IPS-15b (cell line): ENCODE measurements around the gene ZC3H18.

ENCODE experiments used
- H3K27me3 ChIP-seq: one replicate; pipeline ENCODE4 v1.6.1; 2013; ENCODE audit warnings: low read length; ENCODE audit not compliant: control insufficient read depth, insufficient read depth
- H3K36me3 ChIP-seq: one replicate; pipeline ENCODE4 v1.6.1; 2013; ENCODE audit warnings: low read length; ENCODE audit not compliant: control insufficient read depth, insufficient read depth
- H3K4me1 ChIP-seq: one replicate; pipeline ENCODE4 v1.6.1; 2013; ENCODE audit warnings: mild to moderate bottlenecking, low read length; ENCODE audit not compliant: control insufficient read depth, insufficient read depth
- H3K4me3 ChIP-seq: one replicate; pipeline ENCODE4 v1.5.1; 2013; ENCODE audit warnings: low read depth, low read length
- H3K9ac ChIP-seq: one replicate; pipeline ENCODE4 v1.6.1; 2013; ENCODE audit warnings: low read depth, mild to moderate bottlenecking, low read length
- H3K9me3 ChIP-seq: one replicate; pipeline ENCODE4 v1.6.1; 2013; ENCODE audit warnings: mild to moderate bottlenecking, low read length; ENCODE audit not compliant: control insufficient read depth, insufficient read depth

Gene ZC3H18

GRCh38 chr16:88643644-88643932, 73.4 kb downstream of the ZC3H18 start:
- H3K36me3 ChIP-seq: peaks cover 11% of the 10 kb centered on the region

GRCh38 chr16:88645455-88645854, 75.3 kb downstream of the ZC3H18 start:
- H3K9ac ChIP-seq: no peak overlapping the region
- H3K4me1 ChIP-seq: no peaks in the 10 kb centered on the region
- H3K9me3 ChIP-seq: no peaks in the 10 kb centered on the region
- H3K4me3 ChIP-seq: no peak overlapping the region
- H3K36me3 ChIP-seq: peaks cover 11% of the 10 kb centered on the region
- no peaks in the 10 kb centered on the region for H3K27me3 ChIP-seq

More at GRCh38 chr16:88643644-88643932, 73.4 kb downstream of the ZC3H18 start:
- H3K27me3 ChIP-seq: no peaks in the 10 kb centered on the region
- no peak overlapping the region for H3K4me3 ChIP-seq
- peaks cover 2% of the 10 kb centered on the region for H3K4me1 ChIP-seq
- no peaks in the 10 kb centered on the region for H3K9me3 ChIP-seq
- H3K9ac ChIP-seq: no peak overlapping the region

GRCh38 chr16:88645941-88646340, 75.7 kb downstream of the ZC3H18 start:
- Histone ChIP-seq H3K9me3 (no peaks in the 10 kb centered on the region), H3K36me3 (peaks cover 11% of the 10 kb centered on the region), H3K27me3 (no peaks in the 10 kb centered on the region), H3K9ac (no peak overlapping the region), H3K4me1 (no peaks in the 10 kb centered on the region), H3K4me3 (no peak overlapping the region)

- peaks cover 4% of the 10 kb centered on the region for H3K4me1 ChIP-seq
- H3K4me3 ChIP-seq: no peak overlapping the region
- no peaks in the 10 kb centered on the region for H3K9me3 ChIP-seq
- H3K36me3 ChIP-seq: peaks cover 11% of the 10 kb centered on the region
- no peak overlapping the region for H3K9ac ChIP-seq
- H3K27me3 ChIP-seq: no peaks in the 10 kb centered on the region
These were observed 76.3 kb downstream of the ZC3H18 start for GRCh38 chr16:88646345-88647034.

DNA sequence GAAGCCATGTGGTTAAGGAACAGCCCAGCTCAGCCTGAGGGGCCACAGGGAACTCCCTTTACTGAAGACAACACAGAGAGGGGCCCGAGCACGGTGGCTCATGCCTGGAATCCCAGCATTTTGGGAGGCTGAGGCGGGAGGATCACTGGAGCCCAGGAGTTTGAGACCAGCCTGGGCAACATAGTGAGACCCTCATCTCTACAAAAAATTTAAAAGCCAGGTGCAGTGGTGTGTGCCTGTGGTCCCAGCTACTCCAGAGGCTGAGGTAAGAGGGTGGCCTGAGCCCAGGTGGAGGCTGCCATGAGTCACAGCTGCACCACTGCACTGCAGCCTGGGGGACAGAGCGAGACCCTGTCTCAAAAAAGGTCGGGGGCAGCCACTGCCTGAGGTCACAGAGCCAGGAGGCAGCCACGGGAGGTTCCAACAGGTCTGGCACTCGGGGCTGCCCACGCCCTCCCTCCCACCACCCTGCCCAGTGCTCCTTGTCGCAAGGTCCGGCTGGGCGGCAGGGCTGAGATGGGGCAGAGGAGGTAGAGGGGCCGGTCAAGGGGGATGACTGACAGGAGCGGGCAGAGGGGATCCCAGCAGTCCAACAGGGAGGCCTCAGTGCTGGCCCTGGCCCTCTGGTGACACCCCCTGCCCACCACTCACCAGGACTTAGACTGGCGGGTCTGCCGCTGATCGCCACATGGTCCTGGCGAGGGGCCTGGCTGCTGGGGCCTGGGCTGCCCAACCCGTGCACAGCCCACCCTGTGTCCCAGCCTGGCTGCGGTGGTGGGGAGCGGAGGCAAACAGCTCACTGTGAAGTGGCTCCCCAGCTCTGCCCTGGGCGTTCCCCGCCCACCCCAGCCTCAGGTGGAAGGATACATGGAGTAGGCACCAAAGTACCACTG, 77.2 kb downstream of the ZC3H18 start:
- Histone ChIP-seq H3K4me3 (no peak overlapping the region), H3K36me3 (peaks cover 16% of the 10 kb centered on the region)

GRCh38 chr16:88649195-88649923, 79.2 kb downstream of the ZC3H18 start:
- H3K4me1 ChIP-seq: peaks cover 4% of the 10 kb centered on the region
- peaks cover 15% of the 10 kb centered on the region for H3K36me3 ChIP-seq
- no peaks in the 10 kb centered on the region for H3K27me3 ChIP-seq
- no peaks in the 10 kb centered on the region for H3K9me3 ChIP-seq
- peak overlapping the region; percentile 88 for H3K4me3 ChIP-seq
- H3K9ac ChIP-seq: no peak overlapping the region

More for the DNA sequence above, 77.2 kb downstream of the ZC3H18 start:
- Histone ChIP-seq H3K9me3 (no peaks in the 10 kb centered on the region), H3K4me1 (peaks cover 4% of the 10 kb centered on the region), H3K27me3 (no peaks in the 10 kb centered on the region), H3K9ac (no peak overlapping the region)

DNA sequence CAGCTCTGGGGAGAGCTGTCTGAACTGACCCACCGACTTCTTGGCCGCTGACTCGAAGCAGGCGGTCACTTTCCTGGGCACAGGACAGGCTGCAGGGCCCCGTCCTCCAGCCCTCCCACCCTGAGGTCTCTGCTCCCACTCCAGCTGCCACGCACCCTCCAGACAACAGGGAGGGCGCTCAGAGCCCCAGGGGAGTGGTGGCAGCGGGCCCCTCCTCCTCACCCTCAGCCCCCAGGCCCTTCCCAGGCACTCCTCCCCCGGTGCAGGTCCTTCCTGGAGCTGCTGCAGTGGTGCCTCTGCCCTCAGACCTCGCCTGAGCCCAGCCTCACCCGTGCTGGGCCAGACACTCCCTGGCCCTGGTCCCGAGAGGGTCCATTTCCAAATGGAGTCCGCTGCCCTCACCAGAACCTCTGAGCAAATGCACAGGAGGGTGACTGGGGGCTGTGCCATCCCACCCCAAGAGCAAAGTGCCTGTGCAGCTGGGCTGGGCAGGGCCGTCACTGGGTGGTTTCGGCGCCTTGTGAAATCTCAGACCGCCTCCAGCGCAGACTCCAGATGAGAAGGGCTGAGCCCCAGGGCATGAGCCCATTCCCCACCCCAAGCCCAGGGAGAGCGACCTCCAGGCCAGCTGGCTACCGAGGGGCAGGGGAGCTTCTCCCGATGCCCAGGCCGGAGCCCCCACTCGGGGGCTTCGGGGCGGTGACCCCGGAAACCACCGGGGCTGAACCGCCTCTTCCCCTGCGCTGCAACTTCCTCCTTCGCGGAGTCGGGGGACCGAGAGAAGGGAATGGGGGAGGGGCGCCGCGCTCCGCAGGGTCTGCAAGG, 79.9 kb downstream of the ZC3H18 start:
- peak overlapping the region; percentile 91 for H3K9ac ChIP-seq
- H3K9me3 ChIP-seq: no peaks in the 10 kb centered on the region
- H3K4me1 ChIP-seq: peaks cover 4% of the 10 kb centered on the region
- H3K4me3 ChIP-seq: peak overlapping the region; percentile 88
- peaks cover 20% of the 10 kb centered on the region for H3K36me3 ChIP-seq
- H3K27me3 ChIP-seq: no peaks in the 10 kb centered on the region

- H3K9me3 ChIP-seq: no peaks in the 10 kb centered on the region
- H3K27me3 ChIP-seq: no peaks in the 10 kb centered on the region
- H3K4me1 ChIP-seq: peaks cover 4% of the 10 kb centered on the region
- H3K4me3 ChIP-seq: peak within 1 kb of the TSS; percentile 88
- H3K9ac ChIP-seq: peak within 1 kb of the TSS; percentile 91
- H3K36me3 ChIP-seq: peaks cover 22% of the 10 kb centered on the region
These were observed 80.6 kb downstream of the ZC3H18 start, which contains the start of gene CYBA for GRCh38 chr16:88650749-88651275. CYBA (minus strand) TSS chr16:88651053; CDS start chr16:88651013, 40 bp downstream.

- H3K4me1 ChIP-seq: peaks cover 4% of the 10 kb centered on the region
- H3K36me3 ChIP-seq: peaks cover 26% of the 10 kb centered on the region
- peak overlapping the region; percentile 47 for H3K9ac ChIP-seq
- H3K9me3 ChIP-seq: no peaks in the 10 kb centered on the region
- H3K4me3 ChIP-seq: peak overlapping the region; percentile 53
- H3K27me3 ChIP-seq: no peaks in the 10 kb centered on the region
These were observed 81.2 kb downstream of the ZC3H18 start for GRCh38 chr16:88651276-88651988.

DNA sequence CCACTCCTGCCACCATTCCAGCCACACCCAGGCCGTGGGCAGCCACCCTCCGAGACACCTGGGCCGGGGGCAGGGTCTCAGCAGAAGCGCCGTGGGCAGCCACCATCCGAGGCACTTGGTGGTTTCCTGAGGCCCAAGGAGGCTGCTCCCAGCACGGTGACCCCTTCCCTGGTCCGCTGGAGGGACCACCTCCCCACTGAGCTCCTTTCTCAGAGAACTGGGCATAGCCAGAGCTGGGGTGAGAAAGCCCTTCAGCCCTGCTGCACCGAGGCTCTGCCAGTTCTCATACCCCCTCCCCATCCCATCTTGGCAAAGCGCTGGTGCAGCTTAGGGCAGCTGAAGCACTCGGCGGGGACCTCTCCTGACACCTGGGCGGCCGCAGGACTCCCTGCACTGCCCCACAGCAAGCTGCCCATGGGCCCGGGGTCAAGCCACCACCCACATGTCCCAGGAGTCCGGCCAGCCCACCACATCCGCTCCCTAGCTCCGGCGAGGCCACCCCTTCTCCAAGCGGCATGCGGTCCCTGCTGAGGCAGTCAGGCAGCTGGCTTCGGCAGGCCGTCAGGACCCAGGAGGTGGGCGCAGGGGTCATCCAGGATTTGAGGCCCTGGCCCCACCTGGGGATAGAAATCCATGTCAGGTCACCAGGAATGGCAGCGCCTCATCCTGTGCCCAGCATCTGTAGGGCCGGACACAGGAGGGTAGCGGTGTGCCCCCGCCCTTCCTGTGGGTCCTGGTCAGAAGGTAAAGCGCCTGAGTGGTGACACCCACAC, 82.0 kb downstream of the ZC3H18 start:
- H3K36me3 ChIP-seq: peaks cover 26% of the 10 kb centered on the region
- no peaks in the 10 kb centered on the region for H3K9me3 ChIP-seq
- H3K4me1 ChIP-seq: peaks cover 4% of the 10 kb centered on the region
- H3K4me3 ChIP-seq: no peak overlapping the region
- no peaks in the 10 kb centered on the region for H3K27me3 ChIP-seq
- H3K9ac ChIP-seq: no peak overlapping the region
